Chondrocyte (in vitro differentiated cells): ENCODE results near the gene TMEM132D. TPM values are rescaled to one million over a fixed set of nuclear protein-coding genes. Genes with fewer than 3 reads are reported as not detected.

ENCODE experiments used
- DNase-seq: peaks from one replicate; pipeline ENCODE4 v3.0.0; 2021; ENCODE audit warnings: mixed read lengths, low spot score
- H3K27ac Mint-ChIP-seq: one replicate; pipeline ENCODE4 v1.8.0; 2021; ENCODE audit warnings: mild to moderate bottlenecking, moderate library complexity, mixed read lengths; ENCODE audit not compliant: unreplicated experiment
- H3K27me3 Mint-ChIP-seq: 2 replicates; pipeline ENCODE4 v1.8.0; 2021; ENCODE audit warnings: low read depth, mixed read lengths
- H3K36me3 Mint-ChIP-seq: 2 replicates; pipeline ENCODE4 v1.8.0; 2021; ENCODE audit warnings: low read depth, mixed read lengths
- H3K4me1 Mint-ChIP-seq: 2 replicates; pipeline ENCODE4 v1.8.0; 2021; ENCODE audit warnings: low read depth, mild to moderate bottlenecking, mixed read lengths
- H3K4me3 Mint-ChIP-seq: one replicate; pipeline ENCODE4 v1.8.0; 2021; ENCODE audit warnings: mild to moderate bottlenecking, moderate library complexity, mixed read lengths; ENCODE audit not compliant: unreplicated experiment
- H3K9me3 Mint-ChIP-seq: 2 replicates; pipeline ENCODE4 v1.8.0; 2021; ENCODE audit warnings: low read depth, mixed read lengths
- CTCF ChIP-seq: fragments of 200-600 bp; sonication (generic); IDR thresholded peaks from 2 replicates; pipeline ENCODE4 v1.5.0; 2021; ENCODE audit warnings: antibody characterized with exemption, mild to moderate bottlenecking, moderate library complexity
- total RNA-seq: library from RNA; stranded (reverse); gene quantifications from 3 replicates; pipeline ENCODE4 v1.2.1, GENCODE V29; 2021

The TMEM132D gene
- total RNA-seq, 1 donor from 2014 or later = 3.1 TPM

- no peaks in the 10 kb centered on the region for H3K27me3 Mint-ChIP-seq
- no peak overlapping the region for H3K27ac Mint-ChIP-seq
- H3K36me3 Mint-ChIP-seq = no peaks in the 10 kb centered on the region
- H3K4me1 Mint-ChIP-seq = no peaks in the 10 kb centered on the region
- no peak for DNase-seq
- no peaks in the 10 kb centered on the region for H3K9me3 Mint-ChIP-seq
- no peak for TF ChIP-seq CTCF
- H3K4me3 Mint-ChIP-seq = no peak overlapping the region
Observed at GRCh38 chr12:129893691-129894090, 10.1 kb downstream of the TMEM132D start.

- no peak for DNase-seq
- Mint-ChIP-seq H3K36me3 (no peaks in the 10 kb centered on the region), H3K4me1 (peaks cover 6% of the 10 kb centered on the region), H3K4me3 (no peak overlapping the region), H3K27me3 (no peaks in the 10 kb centered on the region), H3K27ac (no peak overlapping the region), H3K9me3 (no peaks in the 10 kb centered on the region)
- no peak for TF ChIP-seq CTCF
Observed at GRCh38 chr12:129887101-129887500, 16.7 kb downstream of the TMEM132D start.

- H3K27ac Mint-ChIP-seq = no peak overlapping the region
- TF ChIP-seq CTCF = no peak
- H3K4me1 Mint-ChIP-seq = peaks cover 6% of the 10 kb centered on the region
- DNase-seq = no peak
- H3K9me3 Mint-ChIP-seq = no peaks in the 10 kb centered on the region
- H3K36me3 Mint-ChIP-seq = no peaks in the 10 kb centered on the region
- no peak overlapping the region for H3K4me3 Mint-ChIP-seq
- H3K27me3 Mint-ChIP-seq = no peaks in the 10 kb centered on the region
Observed at GRCh38 chr12:129886541-129886940, 17.3 kb downstream of the TMEM132D start.

GRCh38 chr12:129885287-129885686 lies 18.5 kb downstream of the TMEM132D start:
- Mint-ChIP-seq H3K36me3 (no peaks in the 10 kb centered on the region), H3K4me3 (no peak overlapping the region), H3K9me3 (peaks cover under 1% of the 10 kb centered on the region), H3K27ac (no peak overlapping the region), H3K27me3 (no peaks in the 10 kb centered on the region), H3K4me1 (peaks cover 6% of the 10 kb centered on the region)
- no peak for TF ChIP-seq CTCF
- DNase-seq = no peak

GRCh38 chr12:129877411-129877810 lies 26.4 kb downstream of the TMEM132D start:
- Mint-ChIP-seq H3K27ac (no peak overlapping the region), H3K9me3 (peaks cover 12% of the 10 kb centered on the region), H3K36me3 (peaks cover 3% of the 10 kb centered on the region), H3K27me3 (no peaks in the 10 kb centered on the region), H3K4me3 (no peak overlapping the region), H3K4me1 (no peaks in the 10 kb centered on the region)
- no peak for DNase-seq
- no peak for TF ChIP-seq CTCF
